Measurements from ENCODE around the gene DGKA.

- TF ChIP-seq EZH2 (IDR thresholded peaks at IDR 0.05) (no peak), POLR2AphosphoS5 (IDR thresholded peaks at IDR 0.05; ENCODE audit: borderline replicate concordance, low read depth, low read length) (no peak)
These were observed 39.8 kb downstream of the DGKA start for GRCh38 chr12:55970775-55971174.
